GM12878 (cell line): ENCODE results near the gene VWA7. TPM values are rescaled to one million over a fixed set of nuclear protein-coding genes. Genes with fewer than 3 reads are reported as not detected.

Experiments
- BHLHE40 ChIP-seq, 2 experiments: fragments of 450-650 bp in 1 of 2; IDR thresholded peaks; 2 replicates each; pipeline ENCODE4 v1.6.1; 2011 to 2017; ENCODE audit warnings: low read depth in 2 of 2, borderline replicate concordance in 1 of 2, improper control_type of control experiment in 1 of 2, low read length in 1 of 2, mild to moderate bottlenecking in 1 of 2
- ETV6 ChIP-seq, 2 experiments: fragments of 450-650 bp in 1 of 2; IDR thresholded peaks in 1 of 2; conservative IDR thresholded peaks in 1 of 2; 2 replicates each; pipeline ENCODE4 v1.6.1; 2014; ENCODE audit warnings: antibody characterized with exemption in 1 of 2, borderline replicate concordance in 1 of 2, low read depth in 1 of 2, mild to moderate bottlenecking in 1 of 2, moderate library complexity in 1 of 2
- FOS ChIP-seq: IDR thresholded peaks from 3 replicates; pipeline ENCODE4 v1.6.1; 2011; ENCODE audit warnings: borderline replicate concordance; ENCODE audit not compliant: insufficient read length; ENCODE audit errors: extremely low read depth
- HCFC1 ChIP-seq: fragments of 150-350 bp; IDR thresholded peaks from 2 replicates; pipeline ENCODE4 v1.6.1; 2014; ENCODE audit warnings: low read length
- HDGF ChIP-seq: fragments of 450-650 bp; IDR thresholded peaks from 2 replicates; pipeline ENCODE4 v1.6.1; 2016; ENCODE audit warnings: antibody characterized with exemption
- KAT2A ChIP-seq: conservative IDR thresholded peaks from 2 replicates; pipeline ENCODE4 v1.6.1; 2011; ENCODE audit warnings: low read depth, low read length; ENCODE audit not compliant: control insufficient read depth
- MLLT1 ChIP-seq: fragments of 450-650 bp; IDR thresholded peaks from 2 replicates; pipeline ENCODE4 v1.6.1; 2016; ENCODE audit warnings: mild to moderate bottlenecking
- MXI1 ChIP-seq: fragments of 150-350 bp; IDR thresholded peaks from 2 replicates; pipeline ENCODE4 v1.6.1; 2011; ENCODE audit warnings: low read depth, mild to moderate bottlenecking, inconsistent platforms, low read length, improper control_type of control experiment
- NKRF ChIP-seq: fragments of 450-650 bp; conservative IDR thresholded peaks from 2 replicates; pipeline ENCODE4 v1.6.1; 2017; ENCODE audit warnings: mild to moderate bottlenecking, moderate library complexity
- PBX3 ChIP-seq: IDR thresholded peaks from 2 replicates; pipeline ENCODE4 v1.6.1; 2011; ENCODE audit warnings: mild to moderate bottlenecking, low read depth, low read length, moderate library complexity; ENCODE audit not compliant: insufficient replicate concordance
- RELA ChIP-seq: fragments of 450-650 bp; IDR thresholded peaks from 2 replicates; pipeline ENCODE4 v1.8.0; 2014; ENCODE audit warnings: borderline replicate concordance; ENCODE audit not compliant: partially characterized antibody
- RELB ChIP-seq: fragments of 450-650 bp; IDR thresholded peaks from 2 replicates; pipeline ENCODE4 v1.6.1; 2017; ENCODE audit warnings: low read depth, mild to moderate bottlenecking, moderate library complexity
- SP1 ChIP-seq: IDR thresholded peaks from one replicate; pipeline ENCODE4 v1.6.1; 2011; ENCODE audit warnings: low read depth, low read length
- STAT3 ChIP-seq: IDR thresholded peaks from 2 replicates; pipeline ENCODE4 v1.6.1; 2011; ENCODE audit warnings: low read depth, low read length, improper control_type of control experiment
- YBX1 ChIP-seq: fragments of 450-650 bp; IDR thresholded peaks from 2 replicates; pipeline ENCODE4 v1.6.1; 2016; ENCODE audit warnings: antibody characterized with exemption
- YY1 ChIP-seq: IDR thresholded peaks from 2 replicates; pipeline ENCODE4 v1.6.1; 2011; ENCODE audit warnings: low read depth, mild to moderate bottlenecking, low read length
- ZNF384 ChIP-seq: IDR thresholded peaks from 2 replicates; pipeline ENCODE4 v1.6.1; 2012; ENCODE audit warnings: low read depth, mild to moderate bottlenecking, low read length, improper control_type of control experiment, borderline replicate concordance
- ZNF592 ChIP-seq: fragments of 450-650 bp; IDR thresholded peaks from 2 replicates; pipeline ENCODE4 v1.6.1; 2017; ENCODE audit warnings: mild to moderate bottlenecking, moderate library complexity
- ZNF622 ChIP-seq: fragments of 450-650 bp; IDR thresholded peaks from 2 replicates; pipeline ENCODE4 v1.6.1; 2017; ENCODE audit warnings: mild to moderate bottlenecking, inconsistent platforms
- polyA plus RNA-seq, 11 experiments: library from polyadenylated mRNA; depleted of rRNA in 4 of 11; unstranded in 6 of 11; stranded (reverse) in 5 of 11; fragments of >200 nt; fragmentation: Nextera tagmentation in 4 of 11; fragmentation: Illumina TruSeq in 1 of 11; extraction: Ambion mirVana in 4 of 11; extraction: Trizol in 1 of 11; gene quantifications; 1 replicate in 1 of 11; 2 replicates in 10 of 11; pipeline versions ENCODE4 v1.2.1 to v1.2.3, GENCODE V29; 2011 to 2016; ENCODE audit warnings: inconsistent platforms in 2 of 11, missing spikeins in 2 of 11, low read depth in 1 of 11
- total RNA-seq, 4 experiments: library from RNA; depleted of rRNA in 3 of 4; stranded (reverse); fragments of >200 nt in 3 of 4; fragmentation: Illumina TruSeq in 1 of 4; extraction: Trizol in 1 of 4; gene quantifications; 2 replicates each; pipeline versions ENCODE4 v1.2.1 to v1.2.3, GENCODE V29; 2013 to 2021

VWA7 gene
- total and polyA plus RNA-seq, 10 of the 15 experiments (the other 5 are each of a cell fraction or from before 2014, with no cell fraction given): 0.11 to 3.1 (median 1.2) TPM; not detected in 1

- TF ChIP-seq RELB: 0 out of 2 replicates have a peak, but pooled peaks have one; percentile 42
- no peak for TF ChIP-seq RELA
- TF ChIP-seq PBX3: peak; percentile 84
- TF ChIP-seq ZNF384: no peak
- TF ChIP-seq BHLHE40 (IDR thresholded peaks at IDR 0.05; ENCODE audit: borderline replicate concordance in 1 of 2, low read depth in 2 of 2, low read length in 1 of 2): peak; percentile 22 to 49; a peak in 1 of 4 replicates
- TF ChIP-seq ZNF592: no peak
- TF ChIP-seq FOS: no peak
- TF ChIP-seq ZNF622: no peak
- TF ChIP-seq MXI1: peak; percentile 69
- no peak for TF ChIP-seq KAT2A
- TF ChIP-seq MLLT1: peak; percentile 60; the same call in 1 of the 2 replicates
- TF ChIP-seq YBX1: no peak
- peak; percentile 33 for TF ChIP-seq SP1
- no peak for TF ChIP-seq STAT3
- 0 out of 2 replicates have a peak, but pooled peaks have one; percentile 38 for TF ChIP-seq NKRF
- TF ChIP-seq ETV6 (conservative IDR thresholded peaks at IDR 0.05 in 1 of 2, IDR thresholded peaks at IDR 0.05 in 1 of 2; ENCODE audit: borderline replicate concordance in 1 of 2, low read depth in 1 of 2): peak in 1 of 2 experiments; percentile 84; a peak in 2 of 4 replicates
- peak; percentile 89 for TF ChIP-seq HDGF
- no peak for TF ChIP-seq HCFC1
- TF ChIP-seq YY1: peak; percentile 55; the same call in 1 of the 2 replicates
Observed at GRCh38 chr6:31734821-31735406, 42.2 kb downstream of the VWA7 start (continued).
